HG03439 (cell line): ENCODE data around the gene TANGO2.
"Not testable (repeated sequence)": the region's sequence is repeated elsewhere in the genome, so short reads cannot be mapped to it uniquely, and the experiment has no call there.

Experiments
- ATAC-seq: cut with Tn5 transposase; IDR thresholded peaks from one replicate; pipeline ENCODE4 v1.9.1; 2021; ENCODE audit warnings: mild to moderate bottlenecking, moderate library complexity; ENCODE audit not compliant: unreplicated experiment

TANGO2 gene

DNA sequence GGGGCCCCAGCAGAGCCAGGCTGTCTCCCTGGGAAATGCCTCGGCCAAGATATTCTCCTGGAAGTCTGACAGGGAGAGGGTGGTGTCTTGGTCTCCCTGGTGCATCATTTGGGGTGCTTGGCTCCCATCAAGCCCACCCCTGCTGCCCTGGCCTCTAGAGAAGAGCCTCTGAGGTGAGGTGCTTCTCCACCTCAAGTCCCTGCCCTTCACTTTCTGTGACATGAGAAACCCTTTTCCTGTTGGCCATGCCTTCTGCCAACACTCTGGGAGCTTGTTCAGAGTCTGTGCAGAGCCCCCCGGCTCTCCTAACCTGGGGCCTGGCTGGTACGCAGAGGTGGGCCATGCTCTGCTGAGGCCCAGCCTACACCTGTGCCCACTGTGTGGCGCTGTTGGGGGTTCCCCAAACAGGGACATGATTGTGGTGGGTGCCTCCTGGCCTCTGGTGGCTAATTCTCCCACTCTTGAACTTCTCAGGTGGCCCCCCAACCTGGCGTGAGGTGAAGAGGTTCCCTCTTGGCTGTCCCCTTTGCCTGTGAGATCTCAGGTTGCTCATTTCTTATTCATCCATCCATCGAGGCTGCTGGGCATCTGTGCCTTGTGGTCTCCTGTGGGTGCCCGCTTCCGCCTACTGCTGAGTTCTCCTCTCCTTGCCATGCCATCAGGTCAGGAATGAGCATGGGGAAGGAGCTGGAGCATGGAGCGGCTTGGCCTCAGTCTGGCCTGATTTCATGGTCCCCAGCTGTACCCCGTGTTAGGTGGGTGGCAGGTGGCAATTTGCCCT lies 40.0 kb downstream of the TANGO2 start:
- no peak for ATAC-seq

DNA sequence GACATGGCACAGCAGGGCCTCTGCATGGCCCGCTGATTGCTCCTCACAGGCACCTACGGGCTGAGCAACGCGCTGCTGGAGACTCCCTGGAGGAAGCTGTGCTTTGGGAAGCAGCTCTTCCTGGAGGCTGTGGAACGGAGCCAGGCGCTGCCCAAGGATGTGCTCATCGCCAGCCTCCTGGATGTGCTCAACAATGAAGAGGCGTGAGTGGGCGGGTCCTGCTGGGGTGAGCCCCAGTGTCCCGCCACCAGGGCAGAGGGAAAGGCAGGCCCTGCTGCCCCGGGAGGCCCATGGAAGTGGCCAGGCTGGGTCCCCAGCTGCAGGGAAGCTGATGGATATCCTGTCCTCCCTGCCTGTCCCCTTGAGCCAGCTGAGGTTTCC lies 40.6 kb downstream of the TANGO2 start:
- no peak for ATAC-seq

DNA sequence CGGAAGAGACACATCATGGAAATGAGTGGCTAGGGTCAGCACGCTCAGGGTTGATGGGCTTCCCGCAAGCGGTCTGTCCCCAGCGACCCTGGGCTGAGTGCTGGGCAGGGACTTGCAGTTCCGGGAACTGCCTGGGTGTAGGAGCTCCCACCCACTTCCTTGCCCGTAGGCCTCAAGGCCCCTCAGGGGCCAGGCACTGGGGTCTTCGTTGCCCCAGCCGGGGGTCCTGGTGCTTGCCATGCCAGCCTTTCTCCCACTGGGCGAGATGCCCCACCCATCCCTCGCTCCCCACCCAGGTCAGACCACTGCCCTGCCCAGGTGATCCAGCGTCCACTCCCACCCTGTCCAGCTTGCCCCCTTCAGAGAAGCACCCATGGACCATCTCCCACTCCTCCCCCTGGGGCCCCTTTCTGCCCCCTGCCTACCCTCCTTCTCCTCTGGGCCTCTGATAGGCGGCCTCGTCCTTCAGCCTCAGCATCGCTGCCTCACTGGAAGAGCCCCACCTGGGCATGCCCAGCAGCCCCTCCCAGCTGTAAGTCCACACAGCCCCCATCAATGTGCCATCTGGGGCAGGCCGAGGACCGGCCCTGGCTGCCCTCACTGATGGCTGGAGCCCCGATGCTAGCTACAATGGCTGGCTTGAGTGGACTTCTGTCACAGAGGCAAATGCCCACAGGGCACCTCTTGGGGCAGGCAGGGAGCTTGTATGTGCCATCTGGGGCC lies 41.3 kb downstream of the TANGO2 start:
- ATAC-seq: no peak

DNA sequence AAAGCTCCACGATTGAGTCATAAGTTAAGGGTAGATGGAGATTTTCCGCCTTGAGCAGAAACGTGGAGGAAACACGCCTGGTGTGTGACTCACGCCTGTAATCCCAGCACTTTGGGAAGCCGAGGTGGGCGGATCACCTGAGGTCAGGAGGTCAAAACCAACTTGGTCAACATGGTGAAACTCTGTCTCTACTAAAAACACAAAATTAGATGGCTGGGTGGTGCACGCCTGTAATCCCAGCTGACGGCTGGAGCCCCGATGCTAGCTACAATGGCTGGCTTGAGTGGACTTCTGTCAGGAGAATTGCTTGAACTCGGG lies 41.8 kb downstream of the TANGO2 start:
- ATAC-seq: no peak

DNA sequence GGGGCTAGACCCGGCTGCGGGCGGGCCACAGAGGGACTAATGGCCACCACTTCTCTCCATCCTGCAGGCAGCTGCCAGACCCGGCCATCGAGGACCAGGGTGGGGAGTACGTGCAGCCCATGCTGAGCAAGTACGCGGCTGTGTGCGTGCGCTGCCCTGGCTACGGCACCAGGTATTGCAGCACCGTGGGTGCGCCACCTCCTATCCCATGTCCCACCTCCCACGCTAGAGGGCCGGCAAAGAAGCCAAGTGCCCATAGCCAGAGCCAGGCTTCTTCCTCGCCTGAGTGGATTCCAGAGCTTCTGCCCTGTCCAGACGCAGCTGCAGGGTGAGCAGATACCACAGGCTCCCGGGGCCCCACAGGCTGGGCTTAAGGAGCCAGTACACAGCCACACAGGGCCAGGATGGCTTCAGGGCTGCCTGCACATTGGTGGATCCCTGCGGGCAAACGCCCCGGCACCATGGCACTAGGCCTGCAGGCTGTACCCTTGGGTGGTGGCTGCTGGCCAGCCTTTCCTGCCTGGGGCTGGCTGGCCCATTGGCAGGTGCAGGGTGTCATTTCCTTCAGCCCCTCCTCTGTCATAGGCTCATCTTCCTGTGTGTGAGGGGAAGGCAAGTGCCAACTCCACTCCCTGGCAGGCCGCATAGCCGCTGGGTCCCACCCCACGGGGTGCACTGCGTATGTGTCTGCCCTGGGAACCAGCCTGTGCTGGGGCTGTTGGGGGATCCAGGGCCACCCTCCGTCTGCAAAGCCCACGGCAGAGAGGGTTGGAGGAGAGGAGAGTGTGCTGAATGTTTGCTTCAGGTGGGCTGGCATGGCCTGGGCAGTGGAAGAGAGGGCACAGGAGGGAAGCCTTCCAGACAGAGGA lies 42.6 kb downstream of the TANGO2 start:
- ATAC-seq: no peak

DNA sequence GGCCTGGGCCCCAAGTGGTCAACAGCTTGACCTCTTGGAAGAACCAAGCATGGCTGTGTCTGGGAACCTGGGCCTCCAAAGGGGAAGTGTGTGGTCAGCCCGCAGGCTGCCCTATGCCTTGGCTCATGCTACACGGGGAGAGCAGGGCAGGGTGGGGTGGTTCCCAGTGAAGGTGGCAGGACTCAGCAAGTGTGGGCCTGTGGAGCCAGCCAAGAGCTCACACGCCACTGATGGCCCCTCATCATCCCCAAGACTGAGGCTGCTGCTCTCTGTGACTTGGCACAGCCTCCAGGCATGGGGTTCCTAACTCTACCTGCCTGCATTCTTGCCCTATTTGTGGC lies 43.2 kb downstream of the TANGO2 start:
- ATAC-seq: no peak

DNA sequence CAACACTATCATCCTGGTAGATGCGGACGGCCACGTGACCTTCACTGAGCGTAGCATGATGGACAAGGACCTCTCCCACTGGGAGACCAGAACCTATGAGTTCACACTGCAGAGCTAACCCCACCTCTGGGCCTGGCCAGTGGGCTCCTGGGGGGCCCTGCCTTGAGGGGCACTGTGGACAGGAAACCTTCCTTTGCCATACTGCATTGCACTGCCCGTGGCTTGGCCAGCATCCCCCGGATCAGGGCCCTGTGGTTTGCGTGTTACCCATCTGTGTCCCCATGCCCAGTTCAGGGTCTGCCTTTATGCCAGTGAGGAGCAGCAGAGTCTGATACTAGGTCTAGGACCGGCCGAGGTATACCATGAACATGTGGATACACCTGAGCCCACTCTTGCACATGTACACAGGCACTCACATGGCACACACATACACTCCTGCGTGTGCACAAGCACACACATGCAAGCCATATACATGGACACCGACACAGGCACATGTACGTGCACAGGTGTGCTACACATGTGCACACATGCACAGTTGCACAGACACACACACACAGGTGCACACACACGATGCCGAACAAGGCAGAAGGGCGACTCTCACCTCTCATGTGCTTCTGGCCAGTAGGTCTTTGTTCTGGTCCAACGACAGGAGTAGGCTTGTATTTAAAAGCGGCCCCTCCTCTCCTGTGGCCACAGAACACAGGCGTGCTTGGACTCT lies 43.8 kb downstream of the TANGO2 start:
- ATAC-seq: no peak

DNA sequence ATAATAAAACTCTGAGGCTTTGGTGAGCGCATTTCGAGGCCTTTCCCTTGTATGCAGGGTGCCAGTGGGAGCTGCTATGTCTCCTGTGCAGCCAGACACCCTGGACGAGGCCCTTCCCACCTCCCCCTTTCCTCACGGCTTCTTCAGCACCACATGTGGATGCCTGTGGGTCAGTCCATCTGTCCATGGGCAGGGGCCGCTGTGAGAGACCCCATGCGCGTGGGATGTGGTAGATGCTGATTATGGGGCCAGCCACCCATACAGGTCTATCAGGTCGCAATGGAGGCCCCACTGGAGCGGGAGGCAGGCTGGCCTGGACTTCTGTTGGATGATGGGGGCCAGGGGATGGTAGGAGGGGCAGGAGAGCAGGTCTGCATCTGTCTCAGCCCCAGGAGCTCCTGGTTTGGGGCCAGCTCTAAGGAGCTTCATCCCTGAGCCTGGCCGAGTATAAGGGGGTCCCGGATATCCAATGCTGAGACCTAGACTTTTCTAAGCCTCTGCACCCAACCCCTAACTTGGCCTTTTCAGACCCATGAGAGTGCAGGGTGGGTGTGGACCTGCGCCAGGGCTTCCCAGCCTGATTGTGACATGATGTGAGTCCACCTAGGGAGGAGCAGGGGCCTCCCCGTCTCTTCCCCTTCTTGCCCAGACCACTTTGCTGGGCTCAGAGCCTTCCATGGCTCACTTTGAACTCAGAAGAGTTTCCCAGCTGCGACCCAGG lies 45.1 kb downstream of the TANGO2 start:
- no peak for ATAC-seq

DNA sequence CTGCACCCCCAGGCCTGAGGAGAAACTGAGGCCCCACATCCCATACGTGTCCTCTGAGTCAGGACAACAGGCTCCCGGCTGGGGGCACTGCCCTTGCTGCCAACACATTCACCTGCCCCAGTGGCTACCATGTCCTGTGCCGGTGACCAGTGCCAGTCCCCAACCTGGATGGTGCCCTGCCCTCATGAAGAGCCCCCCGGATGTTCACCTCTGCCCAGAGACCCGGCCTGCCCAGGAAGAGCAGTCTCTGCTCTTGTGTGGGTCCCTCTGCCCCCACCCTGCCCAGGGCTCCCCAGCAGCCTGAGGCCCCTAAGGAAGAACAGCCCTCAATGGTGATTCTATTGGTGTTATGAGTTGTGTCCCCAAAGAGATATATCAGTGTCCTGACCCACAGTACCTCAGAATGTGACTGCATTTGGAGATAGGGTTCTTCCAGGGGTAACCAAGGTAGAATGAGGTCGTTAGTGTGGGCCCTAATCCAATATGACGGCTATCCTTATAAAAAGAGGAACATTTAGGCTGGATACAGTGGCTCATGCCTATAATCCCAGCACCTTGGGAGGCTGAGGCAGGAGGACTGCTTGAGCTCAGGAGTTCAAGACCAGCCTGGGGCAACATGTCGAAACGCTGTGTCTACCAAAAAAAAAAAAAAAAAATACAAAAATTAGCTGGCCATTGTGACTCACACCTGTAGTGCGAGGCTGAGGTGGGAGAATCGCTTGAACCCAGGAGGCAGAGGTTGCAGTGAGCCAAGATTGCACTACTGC lies 45.9 kb downstream of the TANGO2 start:
- ATAC-seq: no peak

DNA sequence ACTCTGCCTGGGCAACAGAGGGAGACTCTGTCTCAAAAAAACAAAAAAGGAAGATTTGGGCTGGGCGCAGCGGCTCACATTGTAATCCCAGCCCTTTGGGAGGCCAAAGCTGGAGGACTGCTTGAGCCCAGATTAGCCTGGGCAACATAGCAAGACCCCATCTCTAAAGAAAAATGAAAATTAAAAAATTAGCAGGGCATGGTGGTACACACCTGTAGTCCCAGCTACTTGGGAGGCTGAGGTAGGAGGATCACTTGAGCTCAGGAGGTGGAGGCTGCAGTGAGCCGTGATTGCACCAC lies 46.4 kb downstream of the TANGO2 start:
- not testable (repeated sequence) for ATAC-seq

DNA sequence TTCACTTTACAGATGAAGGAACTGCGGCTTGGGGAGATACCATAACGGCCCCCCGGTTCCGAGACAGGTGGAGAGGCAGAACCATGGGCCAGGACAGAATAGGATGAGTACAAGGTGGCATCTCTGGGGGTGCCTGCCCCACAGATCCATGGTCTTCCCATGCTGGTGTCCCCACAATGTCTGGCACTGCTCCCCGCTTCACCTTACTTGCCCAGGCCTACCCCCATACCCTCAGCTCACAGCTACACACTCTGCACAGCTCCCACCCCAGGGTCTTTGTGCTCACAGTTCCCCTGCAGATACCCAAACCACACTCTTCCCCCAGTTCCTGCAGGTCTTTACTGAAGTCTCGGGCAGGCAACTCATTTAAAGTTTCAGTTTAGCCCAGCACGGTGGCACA lies 47.7 kb downstream of the TANGO2 start:
- no peak for ATAC-seq

DNA sequence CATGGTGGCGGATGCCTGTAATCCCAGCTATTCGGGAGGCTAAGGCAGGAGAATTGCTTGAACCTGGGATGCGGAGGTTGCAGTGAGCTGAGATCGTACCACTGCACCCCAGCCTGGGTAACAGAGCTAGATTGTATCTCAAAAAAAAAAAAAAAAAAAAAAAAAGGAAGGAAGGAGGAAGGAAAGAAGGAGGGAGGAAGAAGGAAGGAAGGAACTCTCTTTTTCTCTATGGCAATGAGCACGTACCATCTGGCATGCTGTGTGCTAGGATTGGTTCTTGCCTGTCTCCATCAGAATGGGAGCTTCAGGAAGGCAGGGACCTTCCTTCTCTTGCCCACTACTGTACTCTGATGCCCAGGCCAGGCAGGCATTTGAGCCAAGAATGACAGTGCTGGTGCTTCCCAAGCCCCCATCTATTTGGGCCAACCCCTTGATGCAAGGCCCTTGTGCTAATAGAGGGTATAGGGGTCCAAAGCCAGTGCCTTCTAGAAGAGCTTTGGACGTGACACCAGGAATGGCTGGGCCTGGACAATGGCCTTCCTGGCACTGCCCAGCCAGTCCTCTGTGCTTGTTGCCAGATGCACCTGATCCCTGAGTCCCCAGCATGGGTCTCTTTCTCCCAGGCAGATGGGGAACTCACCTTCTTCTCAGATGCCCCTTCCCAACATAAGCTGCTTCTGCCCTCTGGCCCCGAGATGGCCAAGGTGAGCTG lies 48.6 kb downstream of the TANGO2 start:
- no peak for ATAC-seq

DNA sequence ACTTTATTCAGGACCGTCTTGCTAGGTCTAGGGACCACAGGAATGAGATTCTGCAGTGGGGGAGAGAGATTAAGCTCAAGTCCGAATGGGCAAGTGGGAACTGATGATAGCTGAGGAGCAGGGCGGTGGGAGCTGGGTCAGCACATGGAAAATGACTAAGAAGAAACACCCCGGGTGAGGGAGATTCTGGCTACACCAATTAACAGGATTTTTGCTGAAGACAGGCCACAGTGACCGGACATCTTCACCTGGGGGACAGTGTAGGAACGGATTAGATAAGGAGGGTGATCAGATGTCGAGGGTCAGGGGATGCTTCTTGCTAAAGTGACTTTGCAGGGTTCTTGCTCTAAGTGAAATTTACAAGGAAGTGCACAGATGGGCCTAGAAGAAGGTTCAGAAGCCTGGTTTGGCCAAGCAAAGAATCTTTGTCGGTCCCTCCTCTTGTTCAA lies 50.6 kb downstream of the TANGO2 start:
- no peak for ATAC-seq

DNA sequence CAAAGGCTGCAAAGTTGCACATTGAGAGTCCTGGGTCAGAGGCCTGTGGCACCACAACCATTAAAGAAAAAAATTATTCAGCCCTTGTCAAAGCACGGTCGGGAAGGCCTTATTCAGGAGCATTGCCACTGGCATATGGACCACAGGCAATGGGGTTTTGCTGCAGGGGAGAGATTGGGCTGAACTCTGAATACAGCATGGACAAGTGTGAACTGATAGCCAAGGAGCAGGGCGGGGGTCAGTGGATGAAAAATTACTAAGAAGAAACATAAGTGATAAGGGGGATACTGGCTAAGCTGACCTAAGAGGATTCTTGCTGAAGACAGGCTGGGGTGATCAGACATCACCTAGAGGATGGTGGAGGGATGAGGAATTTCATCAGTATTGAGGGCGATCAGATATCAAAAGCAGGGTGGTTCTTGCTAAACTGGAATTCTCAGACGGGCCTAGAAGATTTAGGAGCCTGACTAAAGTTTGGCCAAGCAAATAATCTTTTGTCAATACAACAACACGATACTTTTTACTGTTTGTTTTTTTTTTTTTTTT lies 55.8 kb downstream of the TANGO2 start:
- ATAC-seq: no peak

DNA sequence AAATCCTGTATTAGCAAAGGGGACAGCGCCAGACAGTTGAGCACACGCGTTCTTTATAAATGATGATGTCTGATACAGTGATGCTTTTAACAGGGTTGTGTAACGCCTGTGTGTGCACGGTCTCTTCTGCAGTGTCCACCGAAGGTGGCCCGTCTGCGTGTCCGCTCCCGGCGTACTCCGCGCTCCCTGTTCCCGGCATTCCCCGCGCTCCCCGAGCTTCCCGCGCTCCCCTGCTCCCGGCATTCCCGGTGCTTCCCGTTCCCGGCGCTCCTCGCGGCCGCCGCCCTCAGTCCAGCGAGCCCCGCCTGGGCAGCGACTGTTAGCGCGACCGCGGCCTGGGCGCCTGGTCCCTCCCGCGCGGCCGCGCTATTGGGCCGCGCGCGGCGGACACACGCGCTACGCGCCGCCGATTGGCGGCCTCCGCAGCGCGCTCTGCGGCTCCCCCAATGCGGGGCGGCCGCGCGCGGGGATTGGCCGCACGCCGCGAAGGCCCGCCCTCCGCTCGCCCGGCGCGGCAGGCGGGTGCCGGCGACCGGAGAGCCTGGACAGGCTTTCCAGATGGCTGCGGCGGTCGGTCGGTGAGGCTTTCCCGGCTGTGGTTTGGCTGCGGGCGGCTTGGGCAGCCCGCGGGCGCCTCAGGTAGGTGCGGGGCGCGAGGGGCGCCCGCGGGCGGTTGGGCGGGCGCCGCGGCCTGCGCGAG lies 59.0 kb downstream of the TANGO2 start, which contains the start of gene DGCR8:
Gene DGCR8, plus strand, starts transcription at position 497 of the 700 bp plus-strand sequence. CDS start 5,723 bp downstream, outside the sequence.
- ATAC-seq: peak; percentile 77

DNA sequence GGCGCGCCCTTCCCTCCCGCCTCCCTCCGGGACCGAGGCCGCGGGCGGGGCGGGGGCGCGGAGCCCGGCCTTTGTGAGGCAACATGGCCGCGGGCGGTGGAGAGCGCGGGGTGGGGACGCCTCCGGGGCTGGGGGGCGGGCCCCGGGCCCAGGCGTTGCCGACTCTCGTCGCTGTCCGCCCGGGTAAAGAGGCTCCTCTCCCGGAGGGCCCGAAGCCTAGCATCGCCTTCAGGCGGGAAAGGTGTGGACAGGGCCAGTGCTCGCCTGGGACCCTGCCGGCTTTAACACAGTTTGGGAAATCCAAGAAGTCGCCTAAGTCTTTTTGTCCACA lies 59.5 kb downstream of the TANGO2 start:
- ATAC-seq: peak; percentile 65

DNA sequence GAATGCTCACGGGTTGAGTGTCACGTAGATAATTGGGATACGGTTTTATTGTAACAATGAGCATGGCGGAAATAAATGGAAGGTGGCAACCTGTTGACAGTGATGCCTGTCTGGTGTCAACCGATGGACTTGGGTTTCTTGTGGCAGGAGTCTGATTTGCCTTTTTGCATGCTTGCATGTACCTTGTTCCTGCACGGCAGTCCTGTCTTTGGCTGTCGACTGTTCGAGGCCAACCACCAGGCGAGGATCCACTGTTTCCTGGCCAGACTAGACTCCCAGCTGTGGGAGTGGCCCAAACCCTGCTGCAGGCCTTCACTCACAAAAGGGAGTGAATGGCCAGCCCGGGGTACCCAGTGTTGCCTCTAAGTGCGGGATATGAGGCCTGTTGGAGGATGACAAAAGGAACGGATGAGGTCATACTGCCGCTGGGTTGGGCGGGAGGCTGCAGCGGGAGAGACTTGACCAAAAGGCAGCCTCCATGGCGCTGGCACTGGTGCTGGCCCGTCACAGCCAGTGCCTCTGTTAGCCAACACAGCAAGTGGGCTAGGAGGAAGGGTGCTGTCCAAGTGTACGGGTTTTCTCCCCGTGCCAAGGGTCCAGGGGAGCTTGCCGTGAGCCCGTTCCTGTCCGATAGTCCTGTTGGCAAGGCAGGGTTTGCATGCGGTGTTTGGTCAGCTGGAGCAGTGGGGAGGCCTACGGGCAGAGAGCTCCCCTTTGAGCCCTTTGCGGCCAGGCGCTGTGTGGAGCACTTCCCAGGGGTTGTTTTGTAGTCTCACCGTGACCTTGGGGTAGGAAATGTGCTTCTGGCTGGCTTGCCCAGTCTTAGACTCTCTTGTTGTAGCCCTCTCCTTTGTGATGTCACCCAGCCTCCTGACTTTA lies 60.1 kb downstream of the TANGO2 start:
- no peak for ATAC-seq
